ENCODE data around the gene C11orf24. TPM values are rescaled to one million over a fixed set of nuclear protein-coding genes. Genes with fewer than 3 reads are reported as not detected.

C11orf24 gene
- total and polyA plus RNA-seq, 2 of the 8 experiments (the other 6 are each of a cell fraction or from before 2014, with no cell fraction given), result 45.4 to 51.7 TPM

DNA sequence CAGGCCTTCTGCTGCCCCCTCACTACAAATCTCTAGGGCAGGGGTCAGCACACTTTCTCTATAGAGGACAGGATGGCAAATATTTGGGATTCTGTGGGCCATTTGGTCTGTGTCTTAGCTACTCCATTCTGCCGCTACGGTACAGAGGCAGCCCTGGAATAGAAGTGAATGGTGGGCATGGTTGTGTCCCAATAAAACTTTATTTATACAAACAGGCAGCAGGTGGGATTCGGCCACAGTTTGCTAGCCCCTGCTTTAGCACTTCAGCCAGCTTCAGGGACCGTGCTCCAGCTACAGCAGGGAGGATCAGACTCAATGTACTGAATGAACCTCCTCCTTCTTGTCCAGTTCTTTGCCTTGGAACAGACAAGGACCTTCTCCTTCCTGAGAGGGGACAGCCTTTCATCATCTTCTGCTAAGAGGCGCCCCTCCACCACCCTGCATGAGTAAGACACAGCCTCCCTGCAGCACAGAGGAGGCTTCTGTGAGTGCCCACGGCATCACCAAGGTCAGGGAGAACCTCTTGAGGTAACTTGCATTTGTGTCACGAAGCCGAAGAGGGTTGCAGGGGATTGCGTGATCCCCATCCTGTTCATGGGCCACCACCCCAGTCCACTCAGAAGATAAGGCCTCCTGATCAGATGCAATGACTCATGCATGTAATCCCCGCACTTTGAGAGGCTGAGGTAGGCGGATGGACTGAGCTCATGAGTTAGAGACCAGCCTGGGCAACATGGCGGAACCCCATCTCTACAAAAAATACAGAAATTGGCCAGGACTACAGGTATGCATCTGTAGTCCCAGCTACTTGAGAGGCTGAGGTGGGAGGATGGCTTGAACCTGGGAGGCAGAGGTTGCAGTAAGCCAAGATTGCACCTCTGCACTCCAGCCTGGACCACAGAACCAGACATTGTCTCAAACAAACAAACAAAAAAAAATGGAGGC is 4.6 kb downstream of the C11orf24 start:
- Histone ChIP-seq H3K27ac (ENCODE audit: low read depth, low read length) (no peak overlapping the region), H2AK5ac (ENCODE audit: low read depth, low read length) (no peak overlapping the region), H3K4me3 (ENCODE audit: extremely low read depth in 1 of 4, insufficient read depth in 2 of 4, low read depth in 3 of 4, low read length in 4 of 4) (no peak overlapping the region), H4K8ac (ENCODE audit: extremely low read depth, insufficient read depth, low read length) (no peak overlapping the region), H3K18ac (ENCODE audit: extremely low read depth, low read length) (no peak overlapping the region), H3K79me2 (ENCODE audit: control insufficient read depth in 1 of 2, insufficient read depth in 2 of 2, low read length in 2 of 2) (peaks cover 0 to 21% of the 10 kb centered on the region in 2 experiments; a peak in 3 of 4 replicates), H2BK120ac (replicated peaks; ENCODE audit: low read depth, low read length) (no peak overlapping the region), H3K23ac (ENCODE audit: insufficient read length) (no peak overlapping the region), H4K91ac (replicated peaks; ENCODE audit: insufficient read length, low read length) (no peak overlapping the region), H3K4ac (replicated peaks; ENCODE audit: insufficient read length, low read depth, low read length) (no peak overlapping the region), H3K27me3 (replicated peaks in 1 of 4; ENCODE audit: control insufficient read depth in 3 of 4, extremely low read depth in 1 of 4, insufficient read depth in 3 of 4, low read length in 3 of 4) (no peaks in the 10 kb centered on the region), H2BK12ac (ENCODE audit: low read depth, low read length) (no peak overlapping the region), H2AFZ (ENCODE audit: low read length) (no peak overlapping the region), H2BK15ac (ENCODE audit: low read length) (no peak overlapping the region), H4K5ac (ENCODE audit: insufficient read length, low read depth, low read length) (no peak overlapping the region), H3K14ac (ENCODE audit: insufficient read length) (no peak overlapping the region), H3K9ac (replicated peaks in 1 of 4; ENCODE audit: extremely low read depth in 1 of 4, low read depth in 3 of 4, low read length in 3 of 4) (no peak overlapping the region), H3K23me2 (ENCODE audit: low read depth, low read length) (peaks cover 8% of the 10 kb centered on the region; the same call in 1 of the 2 replicates), H2BK20ac (ENCODE audit: low read length) (no peak overlapping the region), H3K4me1 (replicated peaks in 1 of 4; ENCODE audit: control insufficient read depth in 3 of 4, insufficient read depth in 4 of 4, low read length in 3 of 4) (peaks cover 0 to 3% (median 1%) of the 10 kb centered on the region in 4 experiments; a peak in 3 of 7 replicates), H4K20me1 (replicated peaks in 1 of 2; ENCODE audit: control insufficient read depth in 1 of 2, insufficient read depth in 2 of 2, low read length in 2 of 2) (peaks cover 4 to 10% of the 10 kb centered on the region in 2 experiments), H2BK5ac (ENCODE audit: low read depth, low read length) (no peak overlapping the region), H3K36me3 (ENCODE audit: control insufficient read depth in 2 of 4, insufficient read depth in 4 of 4, low read length in 3 of 4) (peaks cover 15 to 38% (median 33%) of the 10 kb centered on the region in 4 experiments), H3K79me1 (ENCODE audit: low read depth, low read length) (peaks cover 12% of the 10 kb centered on the region), H3K9me3 (ENCODE audit: insufficient read depth in 2 of 2, low read depth in 1 of 2, low read length in 1 of 2) (no peaks in the 10 kb centered on the region), H3K56ac (replicated peaks; ENCODE audit: insufficient read length, low read depth, low read length) (no peak overlapping the region), H3K4me2 (ENCODE audit: insufficient read depth in 1 of 2, low read depth in 2 of 2, low read length in 2 of 2) (no peak overlapping the region)
- DNase-seq (ENCODE audit: low read depth in 1 of 2, low spot score in 2 of 2), result no peak
- CTCF ChIA-PET (ENCODE audit: partially characterized antibody), result interaction anchor here (1.8 to 5.2 kb wide), 3 partner anchors 10 to 31 kb away, joined by 5 to 24 read pairs (median 21); no protein-coding TSS in a partner anchor
- no peak for FAIRE-seq
- no peak for TF ChIP-seq CEBPB (IDR thresholded peaks at IDR 0.05; ENCODE audit: low read depth, low read length)
- TF ChIP-seq ZNF274 (IDR thresholded peaks at IDR 0.05; ENCODE audit: borderline replicate concordance, extremely low read depth, low read length), result no peak
- no peak for TF ChIP-seq CHD1 (IDR thresholded peaks at IDR 0.05; ENCODE audit: low read depth, low read length)
- no peak for TF ChIP-seq MAX (IDR thresholded peaks at IDR 0.05)
- TF ChIP-seq ASH2L (IDR thresholded peaks at IDR 0.05; ENCODE audit: low read length), result no peak
- no peak for TF ChIP-seq CBX5 (IDR thresholded peaks at IDR 0.05; ENCODE audit: low read depth, low read length)
- TF ChIP-seq RFX5 (IDR thresholded peaks at IDR 0.05; ENCODE audit: borderline replicate concordance, low read depth, low read length), result no peak
- no peak for TF ChIP-seq TAF7 (optimal IDR thresholded peaks at IDR 0.05; ENCODE audit: borderline replicate concordance, low read depth, low read length)
- 88% methylated on average over 12 of the region's 12 CpGs; no CpG with 5 or more reads in 1 of the 2 experiments for WGBS, 2 experiments (ENCODE audit: extremely low coverage in 1 of 2, insufficient coverage in 1 of 2, insufficient read length in 1 of 2, insufficient replicate concordance in 2 of 2, low coverage in 1 of 2, low lambda C conversion rate in 2 of 2, missing lambda C conversion rate in 1 of 2)
- POLR2A ChIA-PET (ENCODE audit: partially characterized antibody), result interaction anchor here (0.9 to 2.1 kb wide), 2 partner anchors 9 to 25 kb away, joined by 4 to 9 read pairs; no protein-coding TSS in a partner anchor
